K562 (cell line): ENCODE data around the gene BTD. TPM values are rescaled to one million over a fixed set of nuclear protein-coding genes. Genes with fewer than 3 reads are reported as not detected.

Experiments
- ATF3 ChIP-seq, 2 experiments: fragments of 450-650 bp in 1 of 2; sonication (generic) in 1 of 2; formaldehyde crosslinking in 1 of 2; IDR thresholded peaks in 1 of 2; conservative IDR thresholded peaks in 1 of 2; 2 replicates each; pipeline versions ENCODE4 v1.6.1 to v1.8.1; 2016 to 2023; ENCODE audit warnings: mild to moderate bottlenecking in 2 of 2, moderate library complexity in 2 of 2, inconsistent platforms in 1 of 2, missing genetic modification reagents in 1 of 2
- BCL6 ChIP-seq: fragments of 250-450 bp; sonication (Bioruptor Pico); IDR thresholded peaks from 2 replicates; pipeline ENCODE4 v1.4.0; 2020
- BRF2 ChIP-seq: IDR thresholded peaks from 3 replicates; pipeline ENCODE4 v1.6.1; 2011; ENCODE audit warnings: borderline replicate concordance, mild to moderate bottlenecking; ENCODE audit not compliant: insufficient read length, insufficient read depth
- E2F5 ChIP-seq: sonication (generic); formaldehyde crosslinking; IDR thresholded peaks from 2 replicates; pipeline ENCODE4 v1.8.0; 2022; ENCODE audit warnings: mild to moderate bottlenecking, missing genetic modification reagents
- FOXM1 ChIP-seq, 2 experiments: fragments of 450-650 bp in 1 of 2; sonication (generic) in 1 of 2; formaldehyde crosslinking in 1 of 2; IDR thresholded peaks; 2 replicates each; pipeline versions ENCODE4 v1.6.1 to v1.9.0; 2017 to 2022; ENCODE audit warnings: low read depth in 2 of 2, mild to moderate bottlenecking in 2 of 2, missing genetic modification reagents in 1 of 2, moderate library complexity in 1 of 2
- FOXO4 ChIP-seq: fragments of 450-650 bp; formaldehyde crosslinking; IDR thresholded peaks from 2 replicates; pipeline ENCODE4 v1.4.0; 2020; ENCODE audit warnings: mild to moderate bottlenecking, moderate library complexity
- HEY1 ChIP-seq: fragments of 250-450 bp; sonication (Bioruptor Pico); IDR thresholded peaks from 2 replicates; pipeline ENCODE4 v1.5.0; 2020; ENCODE audit warnings: mild to moderate bottlenecking, moderate library complexity, borderline replicate concordance
- HMG20B ChIP-seq: fragments of 250-450 bp; sonication (Bioruptor Pico); IDR thresholded peaks from 2 replicates; pipeline ENCODE4 v1.5.0; 2021; ENCODE audit warnings: mild to moderate bottlenecking
- KDM2B ChIP-seq: fragments of 250-450 bp; sonication (Bioruptor Pico); IDR thresholded peaks from 2 replicates; pipeline ENCODE4 v1.8.0; 2021; ENCODE audit warnings: mild to moderate bottlenecking, moderate library complexity
- PPARD ChIP-seq: fragments of 250-450 bp; sonication (Bioruptor Pico); IDR thresholded peaks from 2 replicates; pipeline ENCODE4 v1.8.0; 2022; ENCODE audit warnings: inconsistent platforms, mild to moderate bottlenecking, moderate library complexity
- RBM17 ChIP-seq: fragments of 200-400 bp; formaldehyde crosslinking; IDR thresholded peaks from 2 replicates; pipeline ENCODE4 v1.6.1; 2017; ENCODE audit warnings: low read depth, mild to moderate bottlenecking, low read length, borderline replicate concordance
- RNF219 ChIP-seq: fragments of 250-450 bp; sonication (Bioruptor Pico); IDR thresholded peaks from 2 replicates; pipeline ENCODE4 v1.5.0; 2022; ENCODE audit warnings: mild to moderate bottlenecking
- SOX6 ChIP-seq: fragments of 450-650 bp; IDR thresholded peaks from 2 replicates; pipeline ENCODE4 v1.6.1; 2014; ENCODE audit warnings: mild to moderate bottlenecking
- ZFP30 ChIP-seq: fragments of 250-450 bp; sonication (Bioruptor Pico); IDR thresholded peaks from 2 replicates; pipeline ENCODE4 v1.8.0; 2022; ENCODE audit warnings: moderate library complexity, mild to moderate bottlenecking, inconsistent platforms, borderline replicate concordance
- ZNF124 ChIP-seq: sonication (generic); formaldehyde crosslinking; IDR thresholded peaks from 2 replicates; pipeline ENCODE4 v1.8.1; 2022; ENCODE audit warnings: missing genetic modification reagents
- ZNF644 ChIP-seq: fragments of 200-800 bp; sonication (Bioruptor generic); IDR thresholded peaks from 2 replicates; pipeline ENCODE4 v1.6.1; 2016; ENCODE audit warnings: low read depth, missing genetic modification characterization, missing compliant biosample characterization
- ZNF668 ChIP-seq: fragments of 250-450 bp; sonication (Bioruptor Pico); IDR thresholded peaks from 2 replicates; pipeline ENCODE4 v1.8.0; 2022; ENCODE audit warnings: mild to moderate bottlenecking, inconsistent platforms
- polyA plus RNA-seq, 8 experiments: library from polyadenylated mRNA; depleted of rRNA in 4 of 8; stranded (reverse) in 5 of 8; unstranded in 3 of 8; fragments of >200 nt; fragmentation: Nextera tagmentation in 2 of 8; fragmentation: Illumina TruSeq in 1 of 8; extraction: Ambion mirVana in 2 of 8; extraction: Trizol in 1 of 8; gene quantifications; 2 replicates each; pipeline versions ENCODE4 v1.2.1 to v1.2.3, GENCODE V29; 2011 to 2014; ENCODE audit warnings: inconsistent platforms in 1 of 8, missing spikeins in 1 of 8
- total RNA-seq, 7 experiments: library from RNA; depleted of rRNA in 6 of 7; stranded (reverse); fragments of >200 nt in 6 of 7; fragmentation: Illumina TruSeq in 2 of 7; extraction: Trizol in 2 of 7; gene quantifications; 2 replicates each; pipeline versions ENCODE4 v1.2.1 to v1.2.3, GENCODE V29; 2011 to 2021; ENCODE audit warnings: low replicate concordance in 1 of 7

Gene BTD
- total and polyA plus RNA-seq, 9 of the 15 experiments (the other 6 are each of a cell fraction or from before 2014, with no cell fraction given), result 6.6 to 26.2 (median 10.6) TPM

- TF ChIP-seq FOXO4 (no peak), ZNF124 (CRISPR knock-in tag) (no peak), ZNF668 (CRISPR knock-in tag) (0 out of 2 replicates have a peak, but pooled peaks have one; percentile 27), ATF3 (IDR thresholded peaks at IDR 0.05) (no peak), ATF3 (CRISPR knock-in tag; conservative IDR thresholded peaks at IDR 0.05) (peak; percentile 50; the same call in 1 of the 2 replicates), PPARD (no peak), KDM2B (CRISPR knock-in tag) (0 out of 2 replicates have a peak, but pooled peaks have one; percentile 43), HEY1 (CRISPR knock-in tag) (no peak), BRF2 (no peak), SOX6 (0 out of 2 replicates have a peak, but pooled peaks have one; percentile 11), FOXM1 (IDR thresholded peaks at IDR 0.05; ENCODE audit: low read depth) (peak; percentile 88), FOXM1 (CRISPR knock-in tag; IDR thresholded peaks at IDR 0.05; ENCODE audit: low read depth) (0 out of 2 replicates have a peak, but pooled peaks have one; percentile 37), RNF219 (no peak), HMG20B (CRISPR knock-in tag) (no peak), RBM17 (no peak), BCL6 (CRISPR knock-in tag) (no peak), ZFP30 (CRISPR knock-in tag) (no peak), ZNF644 (tag) (no peak), E2F5 (CRISPR knock-in tag) (0 out of 2 replicates have a peak, but pooled peaks have one; percentile 37)
Observed at GRCh38 chr3:15601399-15602145, at the start of gene BTD, which contains the start of gene HACL1 (continued).
